OCI-LY1 (cell line): ENCODE results near the gene TES.

Source experiments
- EZH2 ChIP-seq: fragments of 200-600 bp; sonication (generic), shearing (Covaris generic); IDR thresholded peaks from 2 replicates; pipeline ENCODE4 v1.8.0; 2017; ENCODE audit warnings: borderline replicate concordance, mixed run types, mild to moderate bottlenecking, antibody characterized with exemption, low read length, moderate library complexity, mixed read lengths
- TF ChIP-seq, protein P1 (sequence below): fragments of 200-600 bp; sonication (generic), shearing (Covaris generic); IDR thresholded peaks from 2 replicates; pipeline ENCODE4 v1.5.1; 2017; ENCODE audit warnings: mild to moderate bottlenecking, antibody characterized with exemption, low read length, moderate library complexity, mixed read lengths

DNA sequence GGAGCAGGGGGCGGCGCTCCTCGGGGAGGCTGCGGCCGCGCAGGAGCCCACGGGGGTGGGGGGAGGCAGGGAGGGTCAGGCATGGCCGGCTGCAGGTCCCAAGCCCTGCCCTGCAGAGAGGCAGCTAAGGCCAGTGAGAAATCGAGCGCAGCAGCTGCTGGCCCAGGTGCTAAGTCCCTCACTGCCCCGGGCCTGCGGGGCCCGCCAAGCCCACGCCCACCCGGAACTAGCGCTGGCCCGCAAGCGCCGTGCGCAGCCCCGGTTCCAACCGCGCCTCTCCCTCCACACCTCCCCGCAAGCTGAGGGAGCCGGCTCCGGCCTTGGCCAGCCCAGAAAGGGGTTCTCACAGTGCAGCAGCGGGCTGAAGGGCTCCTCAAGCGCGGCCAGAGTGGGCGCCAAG, 28.3 kb upstream of the TES start:
- TF ChIP-seq, protein P1, sequence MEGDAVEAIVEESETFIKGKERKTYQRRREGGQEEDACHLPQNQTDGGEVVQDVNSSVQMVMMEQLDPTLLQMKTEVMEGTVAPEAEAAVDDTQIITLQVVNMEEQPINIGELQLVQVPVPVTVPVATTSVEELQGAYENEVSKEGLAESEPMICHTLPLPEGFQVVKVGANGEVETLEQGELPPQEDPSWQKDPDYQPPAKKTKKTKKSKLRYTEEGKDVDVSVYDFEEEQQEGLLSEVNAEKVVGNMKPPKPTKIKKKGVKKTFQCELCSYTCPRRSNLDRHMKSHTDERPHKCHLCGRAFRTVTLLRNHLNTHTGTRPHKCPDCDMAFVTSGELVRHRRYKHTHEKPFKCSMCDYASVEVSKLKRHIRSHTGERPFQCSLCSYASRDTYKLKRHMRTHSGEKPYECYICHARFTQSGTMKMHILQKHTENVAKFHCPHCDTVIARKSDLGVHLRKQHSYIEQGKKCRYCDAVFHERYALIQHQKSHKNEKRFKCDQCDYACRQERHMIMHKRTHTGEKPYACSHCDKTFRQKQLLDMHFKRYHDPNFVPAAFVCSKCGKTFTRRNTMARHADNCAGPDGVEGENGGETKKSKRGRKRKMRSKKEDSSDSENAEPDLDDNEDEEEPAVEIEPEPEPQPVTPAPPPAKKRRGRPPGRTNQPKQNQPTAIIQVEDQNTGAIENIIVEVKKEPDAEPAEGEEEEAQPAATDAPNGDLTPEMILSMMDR, result no peak
- no peak for TF ChIP-seq EZH2
